ENCODE results near the gene TIMM22.

GRCh38 chr17:1025733-1026598, 29.0 kb downstream of the TIMM22 start:
- TF ChIP-seq CTCF (conservative IDR thresholded peaks at IDR 0.05) (no peak), EZH2 (IDR thresholded peaks at IDR 0.05; ENCODE audit: low read depth) (no peak)

Measured in PC-9 (cell line).